ENCODE measurements around the gene RBMXL3. TPM values are rescaled to one million over a fixed set of nuclear protein-coding genes. Genes with fewer than 3 reads are reported as not detected.
"Not testable (repeated sequence)": the region's sequence is repeated elsewhere in the genome, so short reads cannot be mapped to it uniquely, and the experiment has no call there.

Gene RBMXL3
- total and polyA plus RNA-seq, 2 donors (not counting 1 experiment from before 2014, with no cell fraction given), result not detected

- no peak overlapping the region for H3K9ac ChIP-seq (ENCODE audit: insufficient read depth, low read length)
- H3K4me3 ChIP-seq (replicated peaks in 1 of 4; ENCODE audit: control extremely low read depth in 1 of 4, insufficient read depth in 1 of 4, low read depth in 3 of 4, low read length in 4 of 4), result no peak overlapping the region
- TF ChIP-seq EZH2 (IDR thresholded peaks at IDR 0.05; ENCODE audit: low read length, missing control alignments), result no peak
- TF ChIP-seq, protein P1, sequence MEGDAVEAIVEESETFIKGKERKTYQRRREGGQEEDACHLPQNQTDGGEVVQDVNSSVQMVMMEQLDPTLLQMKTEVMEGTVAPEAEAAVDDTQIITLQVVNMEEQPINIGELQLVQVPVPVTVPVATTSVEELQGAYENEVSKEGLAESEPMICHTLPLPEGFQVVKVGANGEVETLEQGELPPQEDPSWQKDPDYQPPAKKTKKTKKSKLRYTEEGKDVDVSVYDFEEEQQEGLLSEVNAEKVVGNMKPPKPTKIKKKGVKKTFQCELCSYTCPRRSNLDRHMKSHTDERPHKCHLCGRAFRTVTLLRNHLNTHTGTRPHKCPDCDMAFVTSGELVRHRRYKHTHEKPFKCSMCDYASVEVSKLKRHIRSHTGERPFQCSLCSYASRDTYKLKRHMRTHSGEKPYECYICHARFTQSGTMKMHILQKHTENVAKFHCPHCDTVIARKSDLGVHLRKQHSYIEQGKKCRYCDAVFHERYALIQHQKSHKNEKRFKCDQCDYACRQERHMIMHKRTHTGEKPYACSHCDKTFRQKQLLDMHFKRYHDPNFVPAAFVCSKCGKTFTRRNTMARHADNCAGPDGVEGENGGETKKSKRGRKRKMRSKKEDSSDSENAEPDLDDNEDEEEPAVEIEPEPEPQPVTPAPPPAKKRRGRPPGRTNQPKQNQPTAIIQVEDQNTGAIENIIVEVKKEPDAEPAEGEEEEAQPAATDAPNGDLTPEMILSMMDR (conservative IDR thresholded peaks at IDR 0.05 in 1 of 2, IDR thresholded peaks at IDR 0.05 in 1 of 2; ENCODE audit: low read depth in 1 of 2, low read length in 2 of 2), result no peak
- H3K9me3 ChIP-seq (ENCODE audit: control insufficient read depth, insufficient read depth, low read depth, low read length), result no peaks in the 10 kb centered on the region
- no peaks in the 10 kb centered on the region for H3K36me3 ChIP-seq (ENCODE audit: control insufficient read depth, insufficient read depth, low read length)
- no peak overlapping the region for H3K27ac ChIP-seq (ENCODE audit: insufficient read depth, low read length)
- H4K20me1 ChIP-seq (ENCODE audit: control insufficient read depth, extremely low read depth, insufficient read depth, low read length), result no peaks in the 10 kb centered on the region
- H3K79me2 ChIP-seq (ENCODE audit: control insufficient read depth, insufficient read depth, low read length), result no peaks in the 10 kb centered on the region
- H3K4me2 ChIP-seq (ENCODE audit: extremely low read depth, insufficient read depth, low read length), result no peak overlapping the region
- H3K27me3 ChIP-seq (ENCODE audit: control insufficient read depth, insufficient read depth, low read length), result no peaks in the 10 kb centered on the region
- DNase-seq (ENCODE audit: low read depth in 2 of 2), result no peak
- H2AFZ ChIP-seq (ENCODE audit: low read length), result no peak overlapping the region
- H3K4me1 ChIP-seq (ENCODE audit: control insufficient read depth, extremely low read depth, insufficient read depth, low read length), result no peaks in the 10 kb centered on the region
Measured at GRCh38 chrX:115204040-115204439, 14.8 kb downstream of the RBMXL3 start.

DNA sequence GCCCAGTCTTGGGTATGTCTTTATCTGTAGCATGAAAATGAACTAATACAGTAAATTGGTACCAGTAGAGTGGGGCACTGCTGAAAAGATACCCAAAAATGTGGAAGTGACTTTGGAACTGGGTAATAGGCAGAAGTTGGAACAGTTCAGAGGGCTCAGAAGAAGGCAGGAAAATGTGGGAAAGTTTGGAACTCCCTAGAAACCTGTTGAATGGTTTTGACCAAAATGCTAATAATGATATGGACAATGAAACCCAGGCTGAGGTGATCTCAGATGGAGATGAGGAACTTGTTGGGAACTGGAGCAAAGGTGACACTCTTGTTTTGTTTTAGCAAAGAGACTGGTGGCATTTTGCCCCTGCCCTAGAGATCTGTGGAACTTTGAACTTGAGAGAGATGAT is 20.3 kb downstream of the RBMXL3 start:
- not testable (repeated sequence) for H3K4me1 ChIP-seq (ENCODE audit: control insufficient read depth, extremely low read depth, insufficient read depth, low read length); H3K79me2 ChIP-seq (ENCODE audit: control insufficient read depth, insufficient read depth, low read length); H2AFZ ChIP-seq (ENCODE audit: low read length); H3K27ac ChIP-seq (ENCODE audit: insufficient read depth, low read length); H3K9me3 ChIP-seq (ENCODE audit: control insufficient read depth, insufficient read depth, low read depth, low read length); H3K36me3 ChIP-seq (ENCODE audit: control insufficient read depth, insufficient read depth, low read length); H3K27me3 ChIP-seq (ENCODE audit: control insufficient read depth, insufficient read depth, low read length); H3K4me3 ChIP-seq (replicated peaks in 1 of 4; ENCODE audit: control extremely low read depth in 1 of 4, insufficient read depth in 1 of 4, low read depth in 3 of 4, low read length in 4 of 4); DNase-seq (ENCODE audit: low read depth in 2 of 2); H3K9ac ChIP-seq (ENCODE audit: insufficient read depth, low read length); H4K20me1 ChIP-seq (ENCODE audit: control insufficient read depth, extremely low read depth, insufficient read depth, low read length); H3K4me2 ChIP-seq (ENCODE audit: extremely low read depth, insufficient read depth, low read length)

GRCh38 chrX:115214151-115214550 is 24.9 kb downstream of the RBMXL3 start:
- H3K27me3 ChIP-seq (ENCODE audit: control insufficient read depth, insufficient read depth, low read length), result no peaks in the 10 kb centered on the region
- H3K4me2 ChIP-seq (ENCODE audit: extremely low read depth, insufficient read depth, low read length), result no peak overlapping the region
- no peak overlapping the region for H3K4me3 ChIP-seq (replicated peaks in 1 of 4; ENCODE audit: control extremely low read depth in 1 of 4, insufficient read depth in 1 of 4, low read depth in 3 of 4, low read length in 4 of 4)
- no peak overlapping the region for H3K27ac ChIP-seq (ENCODE audit: insufficient read depth, low read length)
- no peaks in the 10 kb centered on the region for H4K20me1 ChIP-seq (ENCODE audit: control insufficient read depth, extremely low read depth, insufficient read depth, low read length)
- TF ChIP-seq, protein P1 (conservative IDR thresholded peaks at IDR 0.05 in 1 of 2, IDR thresholded peaks at IDR 0.05 in 1 of 2; ENCODE audit: low read depth in 1 of 2, low read length in 2 of 2), result no peak
- no peak for TF ChIP-seq EZH2 (IDR thresholded peaks at IDR 0.05; ENCODE audit: low read length, missing control alignments)
- no peaks in the 10 kb centered on the region for H3K79me2 ChIP-seq (ENCODE audit: control insufficient read depth, insufficient read depth, low read length)
- no peaks in the 10 kb centered on the region for H3K36me3 ChIP-seq (ENCODE audit: control insufficient read depth, insufficient read depth, low read length)
- H3K9ac ChIP-seq (ENCODE audit: insufficient read depth, low read length), result no peak overlapping the region
- H3K9me3 ChIP-seq (ENCODE audit: control insufficient read depth, insufficient read depth, low read depth, low read length), result no peaks in the 10 kb centered on the region
- H3K4me1 ChIP-seq (ENCODE audit: control insufficient read depth, extremely low read depth, insufficient read depth, low read length), result no peaks in the 10 kb centered on the region
- no peak for DNase-seq (ENCODE audit: low read depth in 2 of 2)
- H2AFZ ChIP-seq (ENCODE audit: low read length), result no peak overlapping the region

Data from fibroblast of lung (primary cell).